IMR-90 (cell line): ENCODE results near the gene PSD2. TPM values are rescaled to one million over a fixed set of nuclear protein-coding genes. Genes with fewer than 3 reads are reported as not detected.

Experiments used
- ATAC-seq: fragments of 200-7000 bp; cut with Tn5 transposase; 2 replicates; pipeline ENCODE4 v1.9.1; 2020; ENCODE audit warnings: low read depth, mild to moderate bottlenecking, moderate library complexity
- BruUV-seq: library from RNA; stranded (reverse); fragments of 400-500 nt; replicated peaks from 2 replicates; lab custom pipeline; 2021; lab: Mats Ljungman, UMichigan
- CTCF ChIA-PET: fragments of 300-600 bp; formaldehyde crosslinking; extraction: SDS; loops from one replicate; lab custom pipeline; 2021; ENCODE audit warnings: antibody characterized with exemption; lab: Yijun Ruan, JAX
- POLR2A ChIA-PET: fragments of 300-600 bp; sonication (Branson Sonifier 250); formaldehyde crosslinking; loops from one replicate; lab custom pipeline; 2022; ENCODE audit warnings: antibody characterized with exemption; ENCODE audit not compliant: unreplicated experiment; lab: Charles Lee
- DNase-seq: peaks from one replicate; pipeline ENCODE4 v3.0.0; 2013
- H2AFZ ChIP-seq: replicated peaks from 2 replicates; pipeline ENCODE3; 2013; ENCODE audit warnings: low read length, mild to moderate bottlenecking; ENCODE audit not compliant: poor library complexity
- H2AK5ac ChIP-seq: 2 replicates; pipeline ENCODE4 v1.6.1; 2013; ENCODE audit warnings: low read depth, low read length, inconsistent platforms
- H2AK9ac ChIP-seq: replicated peaks from 2 replicates; pipeline ENCODE3; 2013; ENCODE audit warnings: mild to moderate bottlenecking, low read depth, low read length, moderate library complexity; ENCODE audit not compliant: poor library complexity
- H2BK120ac ChIP-seq: 2 replicates; pipeline ENCODE4 v1.6.1; 2013; ENCODE audit warnings: low read depth, low read length, inconsistent platforms
- H2BK15ac ChIP-seq: 3 replicates; pipeline ENCODE4 v1.6.1; 2013; ENCODE audit warnings: low read depth, low read length, inconsistent platforms
- H2BK20ac ChIP-seq: 2 replicates; pipeline ENCODE4 v1.6.1; 2013; ENCODE audit warnings: low read depth, mild to moderate bottlenecking, inconsistent platforms, low read length, moderate library complexity
- H2BK5ac ChIP-seq: 2 replicates; pipeline ENCODE4 v1.6.1; 2013; ENCODE audit warnings: mild to moderate bottlenecking, low read depth, low read length, inconsistent platforms; ENCODE audit not compliant: poor library complexity, severe bottlenecking
- H3K14ac ChIP-seq: replicated peaks from 2 replicates; pipeline ENCODE4 v1.6.1; 2013; ENCODE audit warnings: low read depth, low read length, inconsistent platforms
- H3K18ac ChIP-seq: 2 replicates; pipeline ENCODE4 v1.6.1; 2013; ENCODE audit warnings: low read depth, low read length, control low read depth
- H3K23ac ChIP-seq: 2 replicates; pipeline ENCODE4 v1.6.1; 2013; ENCODE audit warnings: low read depth, low read length, inconsistent platforms
- H3K27ac ChIP-seq: 2 replicates; pipeline ENCODE4 v1.5.1; 2013; ENCODE audit warnings: mild to moderate bottlenecking, control low read depth, low read length; ENCODE audit not compliant: insufficient read depth
- H3K27me3 ChIP-seq: 2 replicates; pipeline ENCODE4 v1.6.1; 2013; ENCODE audit warnings: low read length; ENCODE audit not compliant: control insufficient read depth, insufficient read depth
- H3K36me3 ChIP-seq: 2 replicates; pipeline ENCODE4 v1.6.1; 2013; ENCODE audit warnings: low read length, mixed read lengths; ENCODE audit not compliant: control insufficient read depth, insufficient read depth
- H3K4ac ChIP-seq: 2 replicates; pipeline ENCODE4 v1.6.1; 2013; ENCODE audit warnings: low read depth, low read length, inconsistent platforms
- H3K4me1 ChIP-seq: 2 replicates; pipeline ENCODE4 v1.6.1; 2013; ENCODE audit warnings: low read length, mixed read lengths; ENCODE audit not compliant: control insufficient read depth, insufficient read depth
- H3K4me2 ChIP-seq: 2 replicates; pipeline ENCODE4 v1.6.1; 2013; ENCODE audit warnings: low read depth, mild to moderate bottlenecking, control low read depth, low read length, moderate library complexity
- H3K4me3 ChIP-seq: 2 replicates; pipeline ENCODE4 v1.5.1; 2013; ENCODE audit warnings: low read depth, mild to moderate bottlenecking, control low read depth, low read length, moderate library complexity; ENCODE audit not compliant: insufficient read depth
- H3K56ac ChIP-seq: 2 replicates; pipeline ENCODE4 v1.6.1; 2013; ENCODE audit warnings: low read length, inconsistent platforms; ENCODE audit not compliant: insufficient read depth; ENCODE audit errors: extremely low read depth
- H3K79me1 ChIP-seq, 2 experiments: 2 replicates each; pipeline ENCODE4 v1.6.1; 2013; ENCODE audit warnings: low read length in 2 of 2, inconsistent platforms in 1 of 2, low read depth in 1 of 2
- H3K9ac ChIP-seq: 2 replicates; pipeline ENCODE4 v1.6.1; 2013; ENCODE audit warnings: low read depth, low read length, control low read depth
- H3K9me1 ChIP-seq: 2 replicates; pipeline ENCODE4 v1.6.1; 2013; ENCODE audit warnings: low read length, inconsistent platforms; ENCODE audit not compliant: insufficient read depth
- H3K9me3 ChIP-seq: 2 replicates; pipeline ENCODE4 v1.6.1; 2013; ENCODE audit warnings: low read length; ENCODE audit not compliant: control insufficient read depth, insufficient read depth
- H4K20me1 ChIP-seq: 2 replicates; pipeline ENCODE4 v1.6.1; 2013; ENCODE audit warnings: low read length, inconsistent platforms; ENCODE audit not compliant: insufficient read depth
- H4K5ac ChIP-seq: 2 replicates; pipeline ENCODE4 v1.6.1; 2013; ENCODE audit warnings: mild to moderate bottlenecking, low read depth, low read length, control low read depth
- H4K8ac ChIP-seq, 2 experiments: 2 replicates each; pipeline ENCODE4 v1.6.1; 2013; ENCODE audit warnings: low read depth in 2 of 2, low read length in 2 of 2, control low read depth in 1 of 2, inconsistent platforms in 1 of 2
- H4K91ac ChIP-seq: 2 replicates; pipeline ENCODE4 v1.6.1; 2013; ENCODE audit warnings: low read depth, low read length, inconsistent platforms; ENCODE audit not compliant: insufficient read depth
- BHLHE40 ChIP-seq: fragments of 150-350 bp; IDR thresholded peaks from 2 replicates; pipeline ENCODE4 v1.6.1; 2016; ENCODE audit warnings: mild to moderate bottlenecking, low read depth, low read length
- FOS ChIP-seq: fragments of 150-350 bp; IDR thresholded peaks from 2 replicates; pipeline ENCODE4 v1.6.1; 2016; ENCODE audit warnings: low read depth, low read length
- MXI1 ChIP-seq: IDR thresholded peaks from 2 replicates; pipeline ENCODE4 v1.6.1; 2012; ENCODE audit warnings: low read depth, mild to moderate bottlenecking, low read length, moderate library complexity, borderline replicate concordance
- WGBS, 2 experiments: methylation state at CpG; one replicate each; pipeline versions ENCODE4 v1.1.5 to v1.1.7; 2013; ENCODE audit warnings: missing lambda C conversion rate in 2 of 2; ENCODE audit not compliant: insufficient read length in 1 of 2; ENCODE audit errors: extremely low coverage in 2 of 2; 5-methylcytosine and 5-hydroxymethylcytosine counted together
- dilution Hi-C: fragments of 300-500 bp; cut with HindIII; formaldehyde crosslinking; loops from one replicate; pipeline ENCODE4 v1.14.3; 2018; ENCODE audit warnings: low sequenced_read_pairs; ENCODE audit not compliant: unreplicated experiment
- in situ Hi-C: fragments of 300-500 bp; cut with MboI; formaldehyde crosslinking; loops from 3 replicates; pipeline ENCODE4 v1.14.3; 2019; ENCODE audit warnings: low sequenced_read_pairs, inconsistent platforms, mixed read lengths
- intact Hi-C: fragments of 100-400 bp; cut with micrococcal nuclease; formaldehyde crosslinking; loops from 2 replicates; pipeline ENCODE4 v1.10.0; 2022
- polyA plus RNA-seq, 3 experiments: library from polyadenylated mRNA; depleted of rRNA; stranded (reverse); fragments of >200 nt; gene quantifications; 2 replicates each; pipeline ENCODE4 v1.2.3, GENCODE V29; 2012; ENCODE audit warnings: low replicate concordance in 1 of 3
- total RNA-seq: library from RNA; depleted of rRNA; stranded (reverse); fragments of >200 nt; gene quantifications from 2 replicates; pipeline ENCODE4 v1.2.3, GENCODE V29; 2012

Gene PSD2
- total and polyA plus RNA-seq, 2 of the 4 experiments (the other 2 are of a cell fraction), result 0.05 TPM; not detected in 1

DNA sequence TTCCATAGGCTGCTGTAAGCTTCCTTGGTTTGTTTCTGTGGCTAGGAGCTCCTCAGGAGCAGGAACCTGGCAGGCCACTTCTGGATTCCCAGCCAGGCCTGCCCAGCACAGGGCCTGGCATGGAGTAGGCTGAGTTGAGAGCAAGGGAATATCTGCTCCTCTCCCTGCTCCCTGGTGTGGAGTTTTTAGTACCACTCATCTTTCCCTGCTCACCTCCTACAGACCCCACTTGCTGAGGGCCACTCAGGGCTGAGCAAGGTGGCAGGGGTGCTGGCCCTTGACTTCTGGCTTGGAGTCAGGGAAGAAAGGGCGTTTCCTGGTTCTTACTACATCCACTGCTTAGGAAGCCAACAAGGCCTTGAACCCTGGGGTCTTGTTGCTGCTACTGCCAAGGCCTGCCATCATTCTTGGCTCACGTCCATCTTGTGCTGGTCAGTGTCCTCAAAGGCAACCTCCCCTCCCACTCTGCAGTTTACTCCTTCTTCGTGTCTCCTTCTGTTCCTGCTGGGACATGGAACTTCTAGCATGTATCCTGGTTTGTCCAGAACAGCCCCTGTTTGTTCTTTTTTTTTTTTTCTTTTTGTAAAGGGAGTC lies 54.9 kb downstream of the PSD2 start:
- ATAC-seq (no peak), DNase-seq (no peak)
- no peaks in the 10 kb centered on the region for H3K36me3 ChIP-seq
- H3K9me1 ChIP-seq, result no peaks in the 10 kb centered on the region
- CTCF ChIA-PET, result interaction anchor here (0.5 kb wide), 1 partner anchor 266 kb away, joined by 5 read pairs; no protein-coding TSS in a partner anchor
- H3K9ac ChIP-seq, result no peak overlapping the region
- intact Hi-C loops, result no loop called here
- H3K4me1 ChIP-seq, result no peaks in the 10 kb centered on the region
- no peak overlapping the region for H4K91ac ChIP-seq
- dilution Hi-C loops, result no loop called here
- H3K27ac ChIP-seq, result no peak overlapping the region
- POLR2A ChIA-PET, result no interaction called here
- no peak overlapping the region for H3K4ac ChIP-seq
- H2BK120ac ChIP-seq, result no peak overlapping the region
- no peaks in the 10 kb centered on the region for H3K79me1 ChIP-seq
- no peak overlapping the region for H2AK9ac ChIP-seq
- H2BK15ac ChIP-seq, result no peak overlapping the region
- H3K56ac ChIP-seq, result no peak overlapping the region
- peaks cover 63% of the 10 kb centered on the region for H3K27me3 ChIP-seq
- H4K8ac ChIP-seq, result no peak overlapping the region
- H4K20me1 ChIP-seq, result no peaks in the 10 kb centered on the region; the same call in 1 of the 2 replicates
- no peak overlapping the region for H4K5ac ChIP-seq
- in situ Hi-C loops, result no loop called here
- BruUV-seq, result no TSS peak
- H3K9me3 ChIP-seq, result no peaks in the 10 kb centered on the region
- no peak overlapping the region for H2BK5ac ChIP-seq
- WGBS, 2 experiments, result 0% methylated on average over 1 of the region's 3 CpGs; no CpG with 5 or more reads in 1 of the 2 experiments
- no peak overlapping the region for H2AFZ ChIP-seq
- no peak overlapping the region for H3K23ac ChIP-seq
- H2AK5ac ChIP-seq, result no peak overlapping the region
- H3K4me3 ChIP-seq, result no peak overlapping the region
- no peak overlapping the region for H3K14ac ChIP-seq
- TF ChIP-seq MXI1 (no peak), BHLHE40 (no peak), FOS (no peak)
- H3K4me2 ChIP-seq, result no peak overlapping the region
- H2BK20ac ChIP-seq, result no peak overlapping the region
- H3K18ac ChIP-seq, result no peak overlapping the region
